HepG2 (cell line): ENCODE data around the gene WDHD1. TPM values are rescaled to one million over a fixed set of nuclear protein-coding genes. Genes with fewer than 3 reads are reported as not detected.

Experiments
- BCL6 ChIP-seq: IDR thresholded peaks from 2 replicates; pipeline ENCODE4 v1.6.1; 2016; ENCODE audit warnings: missing genetic modification reagents, missing compliant biosample characterization
- GLI4 ChIP-seq: sonication (generic); formaldehyde crosslinking; IDR thresholded peaks from 2 replicates; pipeline ENCODE4 v1.5.1; 2020; ENCODE audit warnings: missing genetic modification reagents, mild to moderate bottlenecking, moderate library complexity, borderline replicate concordance
- JUNB ChIP-seq: sonication (generic); formaldehyde crosslinking; IDR thresholded peaks from 2 replicates; pipeline ENCODE4 v1.8.0; 2022; ENCODE audit warnings: missing genetic modification reagents, mild to moderate bottlenecking, borderline replicate concordance
- KDM5A ChIP-seq: fragments of 200-600 bp; sonication (generic); IDR thresholded peaks from 2 replicates; pipeline ENCODE4 v1.7.0; 2018; ENCODE audit warnings: antibody characterized with exemption, mild to moderate bottlenecking, low read length, borderline replicate concordance
- MTF1 ChIP-seq: sonication (generic); formaldehyde crosslinking; IDR thresholded peaks from 2 replicates; pipeline ENCODE4 v1.5.0; 2020; ENCODE audit warnings: missing genetic modification reagents
- MZF1 ChIP-seq: sonication (generic); formaldehyde crosslinking; IDR thresholded peaks from 2 replicates; pipeline ENCODE4 v1.8.1; 2023; ENCODE audit warnings: mild to moderate bottlenecking, missing genetic modification reagents, borderline replicate concordance
- RBFOX2 ChIP-seq: fragments of 200-400 bp; formaldehyde crosslinking; IDR thresholded peaks from 2 replicates; pipeline ENCODE4 v1.6.1; 2017; ENCODE audit warnings: low read depth, mild to moderate bottlenecking, low read length
- RFX3 ChIP-seq: IDR thresholded peaks from 2 replicates; pipeline ENCODE4 v1.6.1; 2016; ENCODE audit warnings: missing biosample characterization, missing genetic modification reagents
- SMAD9 ChIP-seq: sonication (generic); formaldehyde crosslinking; IDR thresholded peaks from 2 replicates; pipeline ENCODE4 v1.5.1; 2020; ENCODE audit warnings: mild to moderate bottlenecking, missing genetic modification reagents
- ZNF17 ChIP-seq: sonication (generic); formaldehyde crosslinking; IDR thresholded peaks from 2 replicates; pipeline ENCODE4 v1.5.0; 2020; ENCODE audit warnings: mild to moderate bottlenecking, missing genetic modification reagents
- ZNF432 ChIP-seq: sonication (generic); formaldehyde crosslinking; IDR thresholded peaks from 2 replicates; pipeline ENCODE4 v1.5.0; 2020; ENCODE audit warnings: missing genetic modification reagents, mild to moderate bottlenecking, borderline replicate concordance
- ZSCAN20 ChIP-seq: sonication (generic); formaldehyde crosslinking; IDR thresholded peaks from 2 replicates; pipeline ENCODE4 v1.4.0; 2020; ENCODE audit warnings: missing genetic modification reagents, mild to moderate bottlenecking, borderline replicate concordance
- ZSCAN22 ChIP-seq: sonication (generic); formaldehyde crosslinking; IDR thresholded peaks from 2 replicates; pipeline ENCODE4 v1.4.0; 2020; ENCODE audit warnings: mild to moderate bottlenecking, missing genetic modification reagents
- polyA plus RNA-seq, 8 experiments: library from polyadenylated mRNA; depleted of rRNA in 3 of 8; stranded (reverse) in 7 of 8; unstranded in 1 of 8; fragments of >200 nt; fragmentation: Illumina TruSeq in 4 of 8; extraction: Trizol in 4 of 8; gene quantifications; 2 replicates each; pipeline versions ENCODE4 v1.2.1 to v1.2.3, GENCODE V29; 2011 to 2016; ENCODE audit warnings: low read depth in 4 of 8, missing spikeins in 1 of 8, mixed read lengths in 1 of 8; ENCODE audit not compliant: insufficient read depth in 1 of 8
- total RNA-seq, 5 experiments: library from RNA; depleted of rRNA; stranded (reverse); fragments of >200 nt; fragmentation: Illumina TruSeq; extraction: Trizol; gene quantifications; 2 replicates each; pipeline ENCODE4 v1.2.3, GENCODE V29; 2016; ENCODE audit warnings: low read depth in 1 of 5
- TF ChIP-seq, protein P1 (sequence below): sonication (generic); formaldehyde crosslinking; IDR thresholded peaks from one replicate; pipeline ENCODE4 v1.5.1; 2020; ENCODE audit warnings: mild to moderate bottlenecking, missing genetic modification reagents; ENCODE audit errors: not compliant biosample characterization
- TF ChIP-seq, protein P2 (sequence below): sonication (generic); formaldehyde crosslinking; IDR thresholded peaks from 2 replicates; pipeline ENCODE4 v1.4.0; 2020; ENCODE audit warnings: missing genetic modification reagents, borderline replicate concordance
- TF ChIP-seq, protein P3 (sequence below): sonication (generic); formaldehyde crosslinking; IDR thresholded peaks from 2 replicates; pipeline ENCODE4 v1.4.0; 2020; ENCODE audit warnings: missing genetic modification reagents
- TF ChIP-seq, protein P4 (sequence below): sonication (generic); formaldehyde crosslinking; IDR thresholded peaks from 2 replicates; pipeline ENCODE4 v1.5.1; 2020; ENCODE audit warnings: missing genetic modification reagents, mild to moderate bottlenecking, borderline replicate concordance

Gene WDHD1
- total and polyA plus RNA-seq, 2 of the 13 experiments (the other 11 are each of a cell fraction or from before 2014, with no cell fraction given), result 5.5 to 27.5 TPM

DNA sequence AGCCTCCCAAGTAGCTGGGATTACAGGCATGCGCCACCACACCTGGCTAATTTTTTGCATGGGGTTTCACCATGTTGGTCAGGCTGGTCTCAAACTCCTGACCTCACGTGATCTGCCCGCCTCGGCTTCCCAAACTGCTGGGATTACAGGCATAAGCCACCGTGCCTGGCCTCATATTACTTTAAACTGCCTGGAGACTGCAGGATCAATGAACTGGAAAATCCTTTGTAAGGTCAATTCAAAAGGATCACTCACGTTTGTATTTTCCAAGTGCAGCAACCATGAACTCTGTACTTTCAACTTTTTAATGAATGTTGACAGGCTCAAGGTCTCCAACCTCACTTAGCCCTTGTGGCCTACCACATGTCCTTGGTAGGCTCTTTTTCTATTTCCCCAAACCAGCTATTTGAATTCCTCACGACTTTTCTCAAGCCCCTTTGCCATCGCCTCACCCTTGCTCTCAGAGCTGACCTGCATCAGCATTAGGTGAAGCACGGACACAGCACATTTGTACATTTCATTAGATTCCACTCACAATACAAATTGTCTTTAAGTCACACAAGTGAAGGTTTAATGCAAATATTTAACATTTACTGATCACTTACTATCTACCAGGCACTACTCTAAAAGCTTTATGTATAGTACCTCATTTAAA is 82.0 kb downstream of the WDHD1 start (continued):
- TF ChIP-seq, protein P1, sequence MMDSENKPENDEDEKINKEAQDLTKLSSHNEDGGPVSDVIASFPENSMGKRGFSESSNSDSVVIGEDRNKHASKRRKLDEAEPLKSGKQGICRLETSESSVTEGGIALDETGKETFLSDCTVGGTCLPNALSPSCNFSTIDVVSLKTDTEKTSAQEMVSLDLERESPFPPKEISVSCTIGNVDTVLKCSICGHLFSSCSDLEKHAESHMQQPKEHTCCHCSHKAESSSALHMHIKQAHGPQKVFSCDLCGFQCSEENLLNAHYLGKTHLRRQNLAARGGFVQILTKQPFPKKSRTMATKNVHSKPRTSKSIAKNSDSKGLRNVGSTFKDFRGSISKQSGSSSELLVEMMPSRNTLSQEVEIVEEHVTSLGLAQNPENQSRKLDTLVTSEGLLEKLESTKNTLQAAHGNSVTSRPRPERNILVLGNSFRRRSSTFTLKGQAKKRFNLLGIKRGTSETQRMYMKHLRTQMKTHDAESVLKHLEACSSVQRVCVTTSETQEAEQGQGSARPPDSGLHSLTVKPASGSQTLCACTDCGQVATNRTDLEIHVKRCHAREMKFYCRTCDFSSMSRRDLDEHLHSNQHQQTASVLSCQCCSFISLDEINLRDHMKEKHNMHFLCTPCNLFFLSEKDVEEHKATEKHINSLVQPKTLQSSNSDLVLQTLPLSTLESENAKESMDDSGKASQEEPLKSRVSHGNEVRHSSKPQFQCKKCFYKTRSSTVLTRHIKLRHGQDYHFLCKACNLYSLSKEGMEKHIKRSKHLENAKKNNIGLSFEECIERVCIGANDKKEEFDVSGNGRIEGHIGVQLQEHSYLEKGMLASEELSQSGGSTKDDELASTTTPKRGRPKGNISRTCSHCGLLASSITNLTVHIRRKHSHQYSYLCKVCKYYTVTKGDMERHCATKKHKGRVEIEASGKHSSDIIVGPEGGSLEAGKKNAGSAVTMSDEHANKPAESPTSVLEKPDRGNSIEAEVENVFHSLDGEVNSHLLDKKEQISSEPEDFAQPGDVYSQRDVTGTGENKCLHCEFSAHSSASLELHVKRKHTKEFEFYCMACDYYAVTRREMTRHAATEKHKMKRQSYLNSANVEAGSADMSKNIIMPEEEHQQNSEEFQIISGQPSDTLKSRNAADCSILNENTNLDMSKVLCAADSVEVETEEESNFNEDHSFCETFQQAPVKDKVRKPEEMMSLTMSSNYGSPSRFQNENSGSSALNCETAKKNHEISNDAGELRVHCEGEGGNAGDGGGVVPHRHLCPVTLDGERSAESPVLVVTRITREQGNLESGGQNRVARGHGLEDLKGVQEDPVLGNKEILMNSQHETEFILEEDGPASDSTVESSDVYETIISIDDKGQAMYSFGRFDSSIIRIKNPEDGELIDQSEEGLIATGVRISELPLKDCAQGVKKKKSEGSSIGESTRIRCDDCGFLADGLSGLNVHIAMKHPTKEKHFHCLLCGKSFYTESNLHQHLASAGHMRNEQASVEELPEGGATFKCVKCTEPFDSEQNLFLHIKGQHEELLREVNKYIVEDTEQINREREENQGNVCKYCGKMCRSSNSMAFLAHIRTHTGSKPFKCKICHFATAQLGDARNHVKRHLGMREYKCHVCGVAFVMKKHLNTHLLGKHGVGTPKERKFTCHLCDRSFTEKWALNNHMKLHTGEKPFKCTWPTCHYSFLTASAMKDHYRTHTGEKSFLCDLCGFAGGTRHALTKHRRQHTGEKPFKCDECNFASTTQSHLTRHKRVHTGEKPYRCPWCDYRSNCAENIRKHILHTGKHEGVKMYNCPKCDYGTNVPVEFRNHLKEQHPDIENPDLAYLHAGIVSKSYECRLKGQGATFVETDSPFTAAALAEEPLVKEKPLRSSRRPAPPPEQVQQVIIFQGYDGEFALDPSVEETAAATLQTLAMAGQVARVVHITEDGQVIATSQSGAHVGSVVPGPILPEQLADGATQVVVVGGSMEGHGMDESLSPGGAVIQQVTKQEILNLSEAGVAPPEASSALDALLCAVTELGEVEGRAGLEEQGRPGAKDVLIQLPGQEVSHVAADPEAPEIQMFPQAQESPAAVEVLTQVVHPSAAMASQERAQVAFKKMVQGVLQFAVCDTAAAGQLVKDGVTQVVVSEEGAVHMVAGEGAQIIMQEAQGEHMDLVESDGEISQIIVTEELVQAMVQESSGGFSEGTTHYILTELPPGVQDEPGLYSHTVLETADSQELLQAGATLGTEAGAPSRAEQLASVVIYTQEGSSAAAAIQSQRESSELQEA, result no peak
- no peak for TF ChIP-seq MZF1 (CRISPR knock-in tag)
- no peak for TF ChIP-seq GLI4 (CRISPR knock-in tag)
- TF ChIP-seq RBFOX2, result no peak
- TF ChIP-seq, protein P2, sequence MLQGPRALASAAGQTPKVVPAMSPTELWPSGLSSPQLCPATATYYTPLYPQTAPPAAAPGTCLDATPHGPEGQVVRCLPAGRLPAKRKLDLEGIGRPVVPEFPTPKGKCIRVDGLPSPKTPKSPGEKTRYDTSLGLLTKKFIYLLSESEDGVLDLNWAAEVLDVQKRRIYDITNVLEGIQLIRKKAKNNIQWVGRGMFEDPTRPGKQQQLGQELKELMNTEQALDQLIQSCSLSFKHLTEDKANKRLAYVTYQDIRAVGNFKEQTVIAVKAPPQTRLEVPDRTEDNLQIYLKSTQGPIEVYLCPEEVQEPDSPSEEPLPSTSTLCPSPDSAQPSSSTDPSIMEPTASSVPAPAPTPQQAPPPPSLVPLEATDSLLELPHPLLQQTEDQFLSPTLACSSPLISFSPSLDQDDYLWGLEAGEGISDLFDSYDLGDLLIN (CRISPR knock-in tag), result no peak
- TF ChIP-seq SMAD9 (CRISPR knock-in tag), result no peak
- TF ChIP-seq JUNB (CRISPR knock-in tag), result no peak
- TF ChIP-seq ZSCAN22 (CRISPR knock-in tag), result no peak
- no peak for TF ChIP-seq ZNF432
- TF ChIP-seq, protein P3, sequence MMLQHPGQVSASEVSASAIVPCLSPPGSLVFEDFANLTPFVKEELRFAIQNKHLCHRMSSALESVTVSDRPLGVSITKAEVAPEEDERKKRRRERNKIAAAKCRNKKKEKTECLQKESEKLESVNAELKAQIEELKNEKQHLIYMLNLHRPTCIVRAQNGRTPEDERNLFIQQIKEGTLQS (CRISPR knock-in tag), result no peak
- no peak for TF ChIP-seq RFX3 (CRISPR knock-in tag)
- TF ChIP-seq KDM5A, result no peak
- no peak for TF ChIP-seq ZSCAN20 (CRISPR knock-in tag)
- TF ChIP-seq ZNF17 (CRISPR knock-in tag), result no peak
- TF ChIP-seq, protein P4, sequence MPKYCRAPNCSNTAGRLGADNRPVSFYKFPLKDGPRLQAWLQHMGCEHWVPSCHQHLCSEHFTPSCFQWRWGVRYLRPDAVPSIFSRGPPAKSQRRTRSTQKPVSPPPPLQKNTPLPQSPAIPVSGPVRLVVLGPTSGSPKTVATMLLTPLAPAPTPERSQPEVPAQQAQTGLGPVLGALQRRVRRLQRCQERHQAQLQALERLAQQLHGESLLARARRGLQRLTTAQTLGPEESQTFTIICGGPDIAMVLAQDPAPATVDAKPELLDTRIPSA (CRISPR knock-in tag), result no peak
- peak; percentile 76 for TF ChIP-seq BCL6 (CRISPR knock-in tag)
- TF ChIP-seq MTF1 (CRISPR knock-in tag), result no peak
